Measurements from ENCODE around the gene GPRIN3. TPM values are rescaled to one million over a fixed set of nuclear protein-coding genes. Genes with fewer than 3 reads are reported as not detected.

Gene GPRIN3
- total RNA-seq, 2 donors from 2014 or later = 3.5 to 5.4 TPM

- no peak for DNase-seq (ENCODE audit: low spot score)
These were observed 111.4 kb downstream of the GPRIN3 start for GRCh38 chr4:89196056-89196674.

GRCh38 chr4:89193843-89194242 lies 113.8 kb downstream of the GPRIN3 start:
- DNase-seq (ENCODE audit: low spot score) = no peak
- intact Hi-C loops (cut with DNase I) = no loop called here

More at GRCh38 chr4:89196056-89196674, 111.4 kb downstream of the GPRIN3 start:
- intact Hi-C loops (cut with DNase I) = loop anchor here in 1 of 2 donors (2.0 kb wide), 1 partner anchor 59 kb away; no protein-coding TSS in a partner anchor

Other genes starting within 250 kb of the GPRIN3 start
- 1 to 10 TPM; 2.1 to 2.8 TPM for gene TIGD2, start 196.3 kb downstream of the GPRIN3 start, total RNA-seq

All from posterior vena cava (tissue), 2 donors.